HCT116 (cell line): ENCODE data around the gene OR2B6.

Experiments used
- EZH2 ChIP-seq: fragments of 200-600 bp; sonication (generic); IDR thresholded peaks from 2 replicates; pipeline ENCODE4 v1.6.1; 2017; ENCODE audit warnings: antibody characterized with exemption, mixed run types
- FOSL1 ChIP-seq: IDR thresholded peaks from 2 replicates; pipeline ENCODE4 v1.6.1; 2012; ENCODE audit warnings: low read depth
- MAX ChIP-seq: IDR thresholded peaks from 2 replicates; pipeline ENCODE4 v1.6.1; 2012
- POLR2A ChIP-seq: IDR thresholded peaks from 2 replicates; pipeline ENCODE4 v1.7.0; 2011; ENCODE audit warnings: borderline replicate concordance; ENCODE audit not compliant: insufficient read depth, insufficient read length; ENCODE audit errors: extremely low read depth
- ZFX ChIP-seq: fragments of 450-650 bp; IDR thresholded peaks from 2 replicates; pipeline ENCODE4 v1.6.1; 2017
- TF ChIP-seq, protein P1 (sequence below), 3 experiments: fragments of 200-600 bp in 1 of 3; sonication (generic) in 1 of 3; IDR thresholded peaks in 2 of 3; conservative IDR thresholded peaks in 1 of 3; 2 replicates each; pipeline ENCODE4 v1.5.1; 2012 to 2017; ENCODE audit warnings: low read depth in 2 of 3, low read length in 2 of 3, antibody characterized with exemption in 1 of 3, borderline replicate concordance in 1 of 3, control low read depth in 1 of 3, mild to moderate bottlenecking in 1 of 3, mixed read lengths in 1 of 3, mixed run types in 1 of 3, moderate library complexity in 1 of 3; ENCODE audit not compliant: insufficient read depth in 1 of 3

DNA sequence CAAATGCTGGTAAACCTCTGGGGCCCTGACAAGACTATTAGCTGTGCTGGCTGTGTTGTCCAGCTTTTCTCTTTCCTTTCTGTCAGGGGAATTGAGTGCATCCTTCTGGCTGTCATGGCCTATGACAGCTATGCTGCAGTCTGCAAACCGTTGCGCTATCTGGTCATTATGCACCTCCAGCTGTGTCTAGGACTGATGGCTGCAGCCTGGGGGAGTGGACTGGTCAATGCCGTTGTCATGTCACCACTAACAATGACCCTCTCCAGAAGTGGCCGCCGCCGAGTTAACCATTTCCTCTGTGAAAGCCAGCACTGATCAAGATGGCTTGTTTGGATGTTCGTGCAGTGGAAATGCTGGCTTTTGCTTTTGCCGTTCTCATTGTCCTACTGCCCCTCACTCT, 20.3 kb downstream of the OR2B6 start:
- TF ChIP-seq POLR2A (no peak), ZFX (no peak), MAX (no peak), EZH2 (no peak), FOSL1 (no peak)
- TF ChIP-seq, protein P1, sequence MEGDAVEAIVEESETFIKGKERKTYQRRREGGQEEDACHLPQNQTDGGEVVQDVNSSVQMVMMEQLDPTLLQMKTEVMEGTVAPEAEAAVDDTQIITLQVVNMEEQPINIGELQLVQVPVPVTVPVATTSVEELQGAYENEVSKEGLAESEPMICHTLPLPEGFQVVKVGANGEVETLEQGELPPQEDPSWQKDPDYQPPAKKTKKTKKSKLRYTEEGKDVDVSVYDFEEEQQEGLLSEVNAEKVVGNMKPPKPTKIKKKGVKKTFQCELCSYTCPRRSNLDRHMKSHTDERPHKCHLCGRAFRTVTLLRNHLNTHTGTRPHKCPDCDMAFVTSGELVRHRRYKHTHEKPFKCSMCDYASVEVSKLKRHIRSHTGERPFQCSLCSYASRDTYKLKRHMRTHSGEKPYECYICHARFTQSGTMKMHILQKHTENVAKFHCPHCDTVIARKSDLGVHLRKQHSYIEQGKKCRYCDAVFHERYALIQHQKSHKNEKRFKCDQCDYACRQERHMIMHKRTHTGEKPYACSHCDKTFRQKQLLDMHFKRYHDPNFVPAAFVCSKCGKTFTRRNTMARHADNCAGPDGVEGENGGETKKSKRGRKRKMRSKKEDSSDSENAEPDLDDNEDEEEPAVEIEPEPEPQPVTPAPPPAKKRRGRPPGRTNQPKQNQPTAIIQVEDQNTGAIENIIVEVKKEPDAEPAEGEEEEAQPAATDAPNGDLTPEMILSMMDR (IDR thresholded peaks at IDR 0.05 in 2 of 3, conservative IDR thresholded peaks at IDR 0.05 in 1 of 3; ENCODE audit: borderline replicate concordance in 1 of 3, insufficient read depth in 1 of 3, low read depth in 2 of 3, low read length in 2 of 3): no peak
